IPS-NIHi7 (cell line): ENCODE results near the gene CYLC1.

Experiments used
- DNase-seq: peaks from one replicate; pipeline ENCODE4 v3.0.0; 2012; ENCODE audit warnings: mixed read lengths; ENCODE audit errors: extremely low spot score

Gene CYLC1

GRCh38 chrX:83860846-83861245 lies at the start of gene CYLC1:
Gene CYLC1 (plus strand): TSS chrX:83861146. CDS start chrX:83861183, 37 bp downstream.
- no peak for DNase-seq

GRCh38 chrX:83819304-83819703 lies 41.6 kb upstream of the CYLC1 start:
- DNase-seq: no peak

GRCh38 chrX:83829874-83830273 lies 31.1 kb upstream of the CYLC1 start:
- DNase-seq: no peak

- peak; percentile 13 for DNase-seq
Observed at GRCh38 chrX:83845397-83845796, 15.5 kb upstream of the CYLC1 start.

GRCh38 chrX:83847339-83847738 lies 13.6 kb upstream of the CYLC1 start:
- DNase-seq: no peak

GRCh38 chrX:83888585-83888984 lies 27.6 kb downstream of the CYLC1 start:
- no peak for DNase-seq

GRCh38 chrX:83892433-83892832 lies 31.5 kb downstream of the CYLC1 start:
- no peak for DNase-seq

- DNase-seq: no peak
Observed at GRCh38 chrX:83906921-83907320, 46.0 kb downstream of the CYLC1 start.

- DNase-seq: peak; percentile 20
Observed at GRCh38 chrX:83916525-83916924, 55.6 kb downstream of the CYLC1 start.

GRCh38 chrX:83934220-83934619 lies 73.3 kb downstream of the CYLC1 start:
- DNase-seq: no peak
